C4-2B (cell line): ENCODE measurements around the gene SPRR3.

Experiments
- CTCF ChIP-seq: fragments of 450-650 bp; conservative IDR thresholded peaks from 2 replicates; pipeline ENCODE4 v1.5.1; 2017; ENCODE audit warnings: mild to moderate bottlenecking
- ZFX ChIP-seq: fragments of 450-650 bp; IDR thresholded peaks from 2 replicates; pipeline ENCODE4 v1.6.1; 2017

- peak; percentile 11; the same call in 1 of the 2 replicates for TF ChIP-seq CTCF
- no peak for TF ChIP-seq ZFX
Measured at GRCh38 chr1:152960452-152961044, 41.0 kb upstream of the SPRR3 start.
